Stimulated activated CD8-positive, alpha-beta memory T cell treated with anti-CD3 and anti-CD28 coated beads, Interleukin-7, amount 100 ng/mL, for 24 hours (primary cell): ENCODE results near the gene VWC2L.

Experiments used
- DNase-seq: peaks from one replicate; pipeline ENCODE4 v3.0.0-alpha.2; 2020; ENCODE audit warnings: low read depth

The VWC2L gene

GRCh38 chr2:214542295-214542694 is 131.4 kb downstream of the VWC2L start:
- DNase-seq: no peak

DNA sequence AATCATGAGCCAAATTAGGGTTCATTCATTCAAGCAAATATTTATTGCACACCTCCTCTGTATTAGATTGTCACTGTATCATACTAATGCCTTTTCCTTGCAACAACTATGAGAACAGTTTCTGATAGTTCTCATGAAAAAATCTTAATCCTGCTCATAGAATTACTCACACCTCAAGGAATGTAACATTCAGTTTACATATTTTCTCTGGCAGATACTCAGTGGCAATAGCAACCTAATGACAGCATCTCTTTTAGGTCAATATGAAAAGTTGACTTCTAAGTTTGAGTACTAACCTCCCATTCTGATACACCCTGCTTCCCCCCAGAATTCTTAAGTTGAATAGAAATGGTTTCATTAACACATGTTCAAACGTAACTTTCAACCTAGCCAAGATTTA is 132.0 kb downstream of the VWC2L start:
- no peak for DNase-seq

DNA sequence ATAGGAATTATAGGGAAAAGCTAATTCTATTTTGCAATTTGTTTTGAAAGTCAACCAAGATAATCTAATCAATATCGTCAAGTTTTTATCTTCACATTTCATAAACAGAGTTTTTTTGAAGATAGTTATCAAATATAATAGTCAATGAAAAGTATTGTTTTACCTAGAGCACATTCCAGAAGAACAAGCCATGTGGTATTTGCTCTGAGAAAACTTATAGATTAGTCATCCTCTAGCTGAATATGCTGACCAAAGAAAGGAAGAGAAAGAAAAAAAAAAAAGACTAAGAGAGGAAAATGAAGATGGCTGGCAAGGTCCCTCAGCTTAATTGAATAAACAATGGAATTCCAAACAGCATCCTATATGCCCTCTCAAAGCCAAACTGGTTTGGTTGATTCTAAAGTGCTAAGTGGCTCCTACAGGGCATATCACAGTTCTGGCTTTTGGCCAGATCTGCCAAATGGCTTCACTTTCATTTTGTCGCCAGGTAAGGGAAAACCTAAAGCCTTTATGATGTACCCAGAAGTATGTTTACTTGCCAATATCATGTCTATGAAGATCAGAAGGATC is 132.6 kb downstream of the VWC2L start:
- no peak for DNase-seq

- DNase-seq: no peak
Observed at GRCh38 chr2:214545898-214546542, 135.2 kb downstream of the VWC2L start.

GRCh38 chr2:214547931-214548330 is 137.1 kb downstream of the VWC2L start:
- DNase-seq: no peak

DNA sequence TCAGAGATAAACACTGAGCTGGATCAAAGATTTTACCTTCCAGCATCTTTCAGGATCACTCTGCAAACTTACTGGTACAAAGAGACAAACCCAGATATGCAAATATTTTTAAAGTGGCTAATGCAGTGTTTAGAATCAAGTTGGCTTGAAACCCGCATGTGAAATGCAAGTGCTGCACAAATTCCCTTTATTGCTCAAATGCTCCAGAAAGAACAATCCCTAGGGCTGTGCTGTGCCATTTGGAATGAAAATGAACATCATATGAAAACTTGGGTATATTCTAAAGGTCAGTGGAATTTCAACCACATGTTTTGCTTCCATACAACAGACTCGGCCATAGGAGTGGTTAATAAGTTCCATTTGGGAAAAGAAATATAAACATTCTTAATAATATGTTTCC is 139.1 kb downstream of the VWC2L start:
- no peak for DNase-seq

DNA sequence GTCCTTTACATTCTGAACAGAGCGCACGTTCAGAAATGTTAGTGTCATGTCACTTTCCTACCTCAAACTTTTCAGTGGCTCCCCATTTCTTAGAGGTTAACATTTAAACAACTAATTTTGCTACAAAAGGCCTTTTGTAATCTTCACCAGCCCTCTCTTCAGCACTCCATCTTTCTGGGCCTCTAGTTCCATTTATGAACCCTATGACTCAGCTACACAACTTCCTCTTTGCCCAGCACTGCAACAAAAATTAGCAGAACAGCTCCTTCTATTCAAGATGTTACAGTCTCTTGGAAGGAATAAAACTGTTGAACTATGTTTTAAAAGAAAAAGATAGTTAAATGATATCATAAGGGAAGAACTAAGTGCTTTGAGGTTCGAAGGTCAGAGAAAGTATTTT is 139.9 kb downstream of the VWC2L start:
- DNase-seq: no peak

DNA sequence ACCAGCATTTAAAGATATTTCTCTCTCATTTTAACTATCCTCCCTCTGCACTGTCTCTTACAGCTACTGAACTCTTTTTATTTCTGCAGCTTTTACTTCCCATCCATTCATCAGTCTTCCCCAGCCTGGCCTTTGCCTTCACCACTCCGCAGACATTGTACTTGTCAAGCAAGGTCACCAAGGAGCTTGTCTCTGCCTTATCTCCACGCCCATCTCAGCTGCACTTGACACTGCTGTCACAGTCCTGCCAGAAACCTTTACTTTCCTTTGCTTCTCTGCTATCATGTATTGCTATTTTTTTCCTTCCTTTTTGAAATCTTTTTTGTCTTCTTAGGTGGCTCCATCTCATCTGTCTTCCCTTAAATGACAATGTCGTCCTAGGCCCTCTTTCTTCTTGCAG is 147.0 kb downstream of the VWC2L start:
- no peak for DNase-seq

GRCh38 chr2:214558341-214558740 is 147.5 kb downstream of the VWC2L start:
- DNase-seq: no peak

DNA sequence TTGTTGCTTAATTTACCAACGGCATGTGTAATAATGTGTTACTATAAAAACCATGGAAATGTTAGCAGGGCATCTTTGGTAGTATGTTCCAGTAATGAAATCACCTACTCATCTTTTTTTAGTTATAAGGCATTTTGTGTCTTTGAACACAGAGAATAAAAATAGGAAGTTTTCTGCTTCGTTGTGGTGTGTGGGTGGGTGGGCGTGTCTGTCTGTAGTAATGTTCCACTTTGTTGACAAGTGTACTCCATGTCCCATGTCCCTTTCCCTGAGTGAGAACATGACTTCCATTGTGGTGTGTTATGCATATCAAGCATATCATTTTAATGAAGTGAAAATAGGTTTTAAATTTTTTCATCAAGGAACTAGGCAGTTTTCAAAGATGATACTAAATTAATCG is 149.3 kb downstream of the VWC2L start:
- DNase-seq: no peak

- no peak for DNase-seq
Observed at GRCh38 chr2:214560618-214561190, 149.8 kb downstream of the VWC2L start.

DNA sequence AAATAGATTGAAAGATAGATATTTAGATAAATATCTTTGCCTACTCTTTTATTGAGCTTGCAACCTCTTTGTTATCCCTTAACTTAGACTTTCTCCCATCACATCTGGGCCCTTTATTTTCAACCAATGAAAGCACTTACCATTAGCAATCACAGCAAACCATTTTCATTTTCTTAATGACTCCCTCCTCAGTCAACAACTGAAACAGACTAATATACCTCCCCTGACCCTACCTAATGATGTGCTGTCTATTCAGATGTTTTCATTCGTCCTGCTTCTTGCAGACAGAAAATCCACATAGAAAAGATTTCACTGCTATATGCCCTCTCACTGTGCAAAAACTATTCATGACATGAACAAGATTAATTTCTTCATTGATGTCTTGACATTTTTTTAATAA is 154.4 kb downstream of the VWC2L start:
- DNase-seq: no peak

- no peak for DNase-seq
Observed at GRCh38 chr2:214566457-214566856, 155.6 kb downstream of the VWC2L start.

DNA sequence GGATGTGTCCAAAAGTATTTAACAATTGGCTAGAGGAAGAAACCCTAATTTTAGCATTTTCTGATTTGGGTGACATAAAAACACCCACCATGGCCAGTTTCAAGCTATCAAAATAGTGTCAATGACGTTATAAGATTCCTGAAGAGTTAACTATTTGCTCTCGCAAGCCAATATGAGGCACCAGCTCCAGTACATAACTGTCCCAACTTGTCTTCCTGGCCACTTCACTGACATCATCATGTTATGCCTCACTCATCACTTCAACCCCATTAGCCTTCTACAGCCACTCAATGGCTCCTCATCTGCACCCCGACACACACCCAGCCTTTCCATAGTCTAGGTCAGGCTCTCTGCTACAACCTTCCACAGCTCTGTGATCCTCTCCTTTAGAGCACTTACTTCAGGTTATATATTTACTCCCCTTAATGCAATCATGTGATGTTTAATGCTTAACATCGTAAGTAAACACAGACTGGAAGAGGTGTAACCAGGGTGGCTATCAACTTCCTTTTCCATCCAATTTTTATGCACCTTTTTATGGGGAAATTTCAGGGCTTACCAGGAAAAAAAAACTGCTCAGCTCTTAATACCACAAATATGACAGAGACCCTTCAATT is 158.7 kb downstream of the VWC2L start:
- no peak for DNase-seq

- no peak for DNase-seq
Observed at GRCh38 chr2:214574084-214574781, 163.4 kb downstream of the VWC2L start.

GRCh38 chr2:214575030-214575429 is 164.2 kb downstream of the VWC2L start:
- DNase-seq: no peak

GRCh38 chr2:214575465-214575864 is 164.6 kb downstream of the VWC2L start:
- no peak for DNase-seq

DNA sequence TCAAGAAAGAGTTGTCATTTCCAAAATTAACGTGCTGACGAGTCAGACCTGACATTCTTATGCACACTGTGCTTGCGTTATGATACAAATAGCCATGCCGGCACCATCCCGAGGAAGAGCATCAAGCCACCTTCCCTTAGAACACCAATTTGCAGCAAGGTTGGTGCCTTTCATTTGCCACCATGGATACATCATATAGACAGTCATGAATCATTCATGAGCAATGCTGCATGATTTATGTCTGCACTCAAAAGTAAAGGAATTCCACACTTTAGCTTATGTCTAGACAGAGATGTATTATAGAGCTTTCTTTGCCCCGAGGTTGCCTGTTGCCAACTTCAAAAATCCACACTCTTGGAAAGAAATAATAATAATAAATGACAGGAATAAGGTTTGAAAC is 166.9 kb downstream of the VWC2L start:
- no peak for DNase-seq

- no peak for DNase-seq
Observed at GRCh38 chr2:214578442-214578841, 167.6 kb downstream of the VWC2L start.

DNA sequence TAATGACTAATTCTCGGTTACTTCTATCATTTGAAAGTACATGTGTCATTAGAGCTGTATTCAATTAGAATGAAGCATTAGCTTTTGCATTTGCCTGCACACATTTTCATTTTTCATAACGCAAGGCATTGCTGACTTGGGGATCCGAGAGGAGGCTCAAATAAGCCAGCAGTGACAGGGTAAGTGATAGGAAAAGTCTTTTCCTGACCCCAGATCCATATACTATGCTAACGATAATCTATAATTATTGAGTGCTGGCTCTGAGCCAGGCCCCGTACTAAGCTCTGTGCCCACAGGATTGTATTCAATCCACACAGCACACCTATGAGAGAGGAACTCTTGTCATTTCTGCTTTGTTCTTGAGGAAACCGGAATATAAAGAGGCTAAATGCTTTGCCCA is 168.2 kb downstream of the VWC2L start:
- DNase-seq: no peak

GRCh38 chr2:214587442-214587841 is 176.6 kb downstream of the VWC2L start:
- no peak for DNase-seq

DNA sequence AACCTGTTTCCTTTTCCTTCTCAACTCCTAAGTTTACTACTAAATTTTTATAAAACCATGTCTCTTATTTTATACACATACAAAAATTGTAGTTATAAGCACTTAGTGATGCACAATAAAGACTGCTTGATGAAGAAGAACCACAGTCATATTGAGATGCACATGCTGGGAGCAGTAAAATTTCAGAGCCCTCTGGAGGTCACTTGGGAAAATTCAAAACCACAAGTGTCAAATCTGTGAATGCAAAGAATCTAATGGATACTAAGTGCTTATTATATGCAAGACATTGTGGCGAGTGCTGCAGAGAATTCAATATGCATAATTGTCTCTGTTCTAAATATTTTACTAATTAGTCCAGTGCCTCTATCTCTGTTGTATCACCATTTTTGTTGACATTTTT is 180.5 kb downstream of the VWC2L start:
- no peak for DNase-seq

DNA sequence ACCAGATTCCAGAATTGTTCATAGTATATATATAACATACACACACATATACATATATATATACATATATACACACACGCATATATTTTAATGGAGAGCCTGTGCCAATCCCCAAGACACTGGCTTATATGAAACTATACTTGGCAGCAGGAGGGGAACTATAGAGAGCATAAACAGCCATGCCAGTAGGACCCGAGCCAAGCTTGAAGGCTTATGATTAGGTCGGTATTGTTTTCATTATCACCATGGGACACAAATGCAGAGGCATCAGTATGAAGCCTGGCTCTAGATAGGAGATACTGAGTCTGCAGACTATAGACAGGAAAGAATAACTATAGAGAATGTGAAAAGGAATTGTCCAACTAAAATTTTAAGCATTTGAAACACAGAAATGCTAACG is 181.2 kb downstream of the VWC2L start:
- DNase-seq: no peak
